Stromal cell of bone marrow (primary cell): ENCODE data around the gene ZNF260.
"Not testable (repeated sequence)": the region's sequence is repeated elsewhere in the genome, so short reads cannot be mapped to it uniquely, and the experiment has no call there.

Experiments
- DNase-seq: peaks from one replicate; pipeline ENCODE4 v3.0.0-alpha.2; 2012; ENCODE audit warnings: low read depth

The ZNF260 gene

GRCh38 chr19:36528194-36528920 lies at the start of gene ZNF260:
ZNF260 (minus strand) TSS chr19:36528271; CDS start chr19:36515238, 13,033 bp downstream.
- peak; percentile 98 for DNase-seq

GRCh38 chr19:36577271-36577996 lies 49.4 kb upstream of the ZNF260 start:
- no peak for DNase-seq

GRCh38 chr19:36574741-36575140 lies 46.7 kb upstream of the ZNF260 start:
- DNase-seq: no peak

- peak; percentile 4 for DNase-seq
Observed at GRCh38 chr19:36573895-36574720, 46.0 kb upstream of the ZNF260 start.

- DNase-seq: peak; percentile 85
Observed at GRCh38 chr19:36573020-36573894, 45.2 kb upstream of the ZNF260 start, which contains the start of gene ZNF529. ZNF529 (minus strand) TSS chr19:36573292; CDS start chr19:36572346, 946 bp downstream.

- no peak for DNase-seq
Observed at GRCh38 chr19:36572593-36573019, 44.5 kb upstream of the ZNF260 start.

GRCh38 chr19:36564391-36564790 lies 36.3 kb upstream of the ZNF260 start:
- no peak for DNase-seq

- no peak for DNase-seq
Observed at GRCh38 chr19:36547001-36547732, 19.1 kb upstream of the ZNF260 start.

- DNase-seq: no peak
Observed at GRCh38 chr19:36528921-36529518, 949 bp upstream of the ZNF260 start.

- no peak for DNase-seq
Observed at GRCh38 chr19:36527873-36528193, 238 bp downstream of the ZNF260 start.

GRCh38 chr19:36527341-36527740 lies 730 bp downstream of the ZNF260 start:
- no peak for DNase-seq

GRCh38 chr19:36526581-36526980 lies 1.5 kb downstream of the ZNF260 start:
- no peak for DNase-seq

- DNase-seq: no peak
Observed at GRCh38 chr19:36524617-36525016, 3.5 kb downstream of the ZNF260 start.

- DNase-seq: no peak
Observed at GRCh38 chr19:36514012-36514612, 14.0 kb downstream of the ZNF260 start.

- DNase-seq: no peak
Observed at GRCh38 chr19:36508325-36508724, 19.7 kb downstream of the ZNF260 start.

GRCh38 chr19:36501973-36502372 lies 26.1 kb downstream of the ZNF260 start:
- DNase-seq: no peak

- no peak for DNase-seq
Observed at GRCh38 chr19:36497001-36497400, 31.1 kb downstream of the ZNF260 start.

GRCh38 chr19:36492689-36493453 lies 35.2 kb downstream of the ZNF260 start:
- DNase-seq: peak; percentile 40

- DNase-seq: not testable (repeated sequence)
Observed at GRCh38 chr19:36490846-36491245, 37.2 kb downstream of the ZNF260 start.
